Kidney (tissue), 14 donors: Measurements from ENCODE around the gene IGFBP5. TPM values are rescaled to one million over a fixed set of nuclear protein-coding genes. Genes with fewer than 3 reads are reported as not detected.

Source experiments
- DNase-seq, 5 donors: peaks; one replicate each; pipeline ENCODE4 v3.0.0-alpha.2; 2013 to 2020
- FAIRE-seq: peaks from 2 replicates; lab custom pipeline; 2012; peaks lifted over from hg19 to GRCh38; lab: Jason Lieb, UNC
- H3K27ac ChIP-seq, 2 donors: one replicate each; pipeline ENCODE4 v1.7.0; 2013; ENCODE audit warnings: low read depth in 2 of 2, low read length in 2 of 2, inconsistent platforms in 1 of 2
- H3K27me3 ChIP-seq: one replicate; pipeline ENCODE4 v1.7.1; 2013; ENCODE audit warnings: low read length, inconsistent platforms; ENCODE audit not compliant: control insufficient read depth, insufficient read depth
- H3K36me3 ChIP-seq, 3 donors: one replicate each; pipeline versions ENCODE4 v1.7.0 to v1.7.1; 2013; ENCODE audit warnings: low read length in 3 of 3, control low read depth in 1 of 3, inconsistent platforms in 1 of 3; ENCODE audit not compliant: insufficient read depth in 3 of 3, control insufficient read depth in 2 of 3
- H3K4me1 ChIP-seq, 3 donors: one replicate each; pipeline versions ENCODE4 v1.7.0 to v1.7.1; 2013; ENCODE audit warnings: low read length in 3 of 3, inconsistent platforms in 1 of 3, low read depth in 1 of 3; ENCODE audit not compliant: control insufficient read depth in 2 of 3, insufficient read depth in 2 of 3
- H3K4me3 ChIP-seq, 3 donors: one replicate each; pipeline versions ENCODE4 v1.7.0 to v1.8.1; 2013; ENCODE audit warnings: low read length in 3 of 3, control low read depth in 1 of 3, inconsistent platforms in 1 of 3
- H3K9ac ChIP-seq, 3 donors: one replicate each; pipeline versions ENCODE4 v1.7.0 to v1.7.1; 2013; ENCODE audit warnings: low read length in 3 of 3, control low read depth in 1 of 3, inconsistent platforms in 1 of 3
- H3K9me3 ChIP-seq, 3 donors: one replicate each; pipeline versions ENCODE4 v1.7.0 to v1.7.1; 2013; ENCODE audit warnings: low read length in 3 of 3, control low read depth in 1 of 3, inconsistent platforms in 1 of 3; ENCODE audit not compliant: control insufficient read depth in 2 of 3, insufficient read depth in 1 of 3
- CTCF ChIP-seq: IDR thresholded peaks from 3 replicates; pipeline ENCODE4 v1.5.1; 2012; ENCODE audit warnings: mild to moderate bottlenecking, moderate library complexity, borderline replicate concordance; ENCODE audit not compliant: insufficient read depth; ENCODE audit errors: extremely low read depth
- intact Hi-C: fragments of 100-400 bp; cut with DNase I; formaldehyde crosslinking; loops from one replicate; pipeline ENCODE4 v1.11.1; 2022
- polyA plus RNA-seq: library from polyadenylated mRNA; stranded (reverse); fragments of 350-450 nt; fragmentation: Illumina TruSeq; extraction: RNeasy Lipid Tissue Mini Kit (QIAGEN cat#74804); gene quantifications from one replicate; pipeline ENCODE4 v1.2.3, GENCODE V29; 2014; ENCODE audit warnings: low read depth, low replicate concordance; ENCODE audit not compliant: insufficient read depth
- total RNA-seq: library from RNA; stranded (reverse); fragmentation: NEBNext Ultra II Directional; extraction: Animal tissue kit (Norgen Biotek cat#: 25700); gene quantifications from one replicate; pipeline ENCODE4 v1.2.1, GENCODE V29; 2021
- donor health status: control.
- donor health status: control.
- donor health status: control.
- donor health status: control.
- donor health status: control.
- donor health status: DM: yes; HTN: yes; CAD: no.
- donor health status: Normal renal cell carcinoma (clear cell type).

The IGFBP5 gene
- total and polyA plus RNA-seq, 2 donors from 2014 or later = 362 to 572 TPM

- Histone ChIP-seq H3K27me3 (no peaks in the 10 kb centered on the region), H3K9me3 (peaks cover 0 to 5% (median 2%) of the 10 kb centered on the region in 3 donors), H3K4me3 (no peak overlapping the region), H3K9ac (no peak overlapping the region), H3K36me3 (no peaks in the 10 kb centered on the region), H3K27ac (no peak overlapping the region), H3K4me1 (no peaks in the 10 kb centered on the region)
- peak in 1 of 5 donors; percentile 34 for DNase-seq
- intact Hi-C loops = no loop called here
- no peak for TF ChIP-seq CTCF
- FAIRE-seq = no peak
Measured at GRCh38 chr2:216713691-216714336, 18.5 kb upstream of the IGFBP5 start.

GRCh38 chr2:216711348-216711747, 16.0 kb upstream of the IGFBP5 start:
- Histone ChIP-seq H3K27me3 (no peaks in the 10 kb centered on the region), H3K9me3 (peaks cover 0 to 5% (median 2%) of the 10 kb centered on the region in 3 donors), H3K27ac (no peak overlapping the region), H3K36me3 (no peaks in the 10 kb centered on the region), H3K9ac (no peak overlapping the region), H3K4me1 (no peaks in the 10 kb centered on the region), H3K4me3 (no peak overlapping the region)
- intact Hi-C loops = no loop called here
- TF ChIP-seq CTCF = no peak
- DNase-seq = no peak
- FAIRE-seq = no peak

GRCh38 chr2:216710551-216711301, 15.4 kb upstream of the IGFBP5 start:
- H3K4me3 ChIP-seq = no peak overlapping the region
- peaks cover 0 to 5% (median 2%) of the 10 kb centered on the region in 3 donors for H3K9me3 ChIP-seq
- TF ChIP-seq CTCF = no peak
- DNase-seq (peak in 2 of 5 donors; percentile 33 to 68), FAIRE-seq (no peak)
- intact Hi-C loops = no loop called here
- no peaks in the 10 kb centered on the region for H3K36me3 ChIP-seq
- H3K4me1 ChIP-seq = no peaks in the 10 kb centered on the region
- H3K27ac ChIP-seq = no peak overlapping the region
- no peak overlapping the region for H3K9ac ChIP-seq
- no peaks in the 10 kb centered on the region for H3K27me3 ChIP-seq
